Measurements from ENCODE around the gene RAVER1. TPM values are rescaled to one million over a fixed set of nuclear protein-coding genes. Genes with fewer than 3 reads are reported as not detected.
A peak's percentile ranks its signal among the peaks of the same experiment; 100 is the strongest.

RAVER1 gene
- total and polyA plus RNA-seq, 9 of the 15 experiments (the other 6 are each of a cell fraction or from before 2014, with no cell fraction given), result 0.06 to 113 (median 7.0) TPM

GRCh38 chr19:10286803-10287737 lies 46.3 kb downstream of the RAVER1 start, which contains the start of gene ICAM4 (continued):
- no peak for TF ChIP-seq IRF1 (CRISPR knock-in tag; IDR thresholded peaks at IDR 0.05; ENCODE audit: borderline replicate concordance)
- 0 out of 2 replicates have a peak, but pooled peaks have one; percentile 51 for TF ChIP-seq CBFB (CRISPR knock-in tag; IDR thresholded peaks at IDR 0.05)
- TF ChIP-seq PPARD (CRISPR knock-in tag; IDR thresholded peaks at IDR 0.05), result no peak
- TF ChIP-seq NR2F6 (CRISPR knock-in tag; IDR thresholded peaks at IDR 0.05), result no peak
- TF ChIP-seq U2AF1 (optimal IDR thresholded peaks at IDR 0.05; ENCODE audit: low read depth, low read length), result no peak
- no peak for TF ChIP-seq ETV6 (IDR thresholded peaks at IDR 0.05; ENCODE audit: borderline replicate concordance in 1 of 2, low read depth in 2 of 2, low read length in 1 of 2)
- no peak for TF ChIP-seq ETV6 (CRISPR knock-in tag; IDR thresholded peaks at IDR 0.05; ENCODE audit: borderline replicate concordance)
- TF ChIP-seq SMAD4 (CRISPR knock-in tag; conservative IDR thresholded peaks at IDR 0.05), result 0 out of 2 replicates have a peak, but pooled peaks have one; percentile 46
- TF ChIP-seq, protein P1, sequence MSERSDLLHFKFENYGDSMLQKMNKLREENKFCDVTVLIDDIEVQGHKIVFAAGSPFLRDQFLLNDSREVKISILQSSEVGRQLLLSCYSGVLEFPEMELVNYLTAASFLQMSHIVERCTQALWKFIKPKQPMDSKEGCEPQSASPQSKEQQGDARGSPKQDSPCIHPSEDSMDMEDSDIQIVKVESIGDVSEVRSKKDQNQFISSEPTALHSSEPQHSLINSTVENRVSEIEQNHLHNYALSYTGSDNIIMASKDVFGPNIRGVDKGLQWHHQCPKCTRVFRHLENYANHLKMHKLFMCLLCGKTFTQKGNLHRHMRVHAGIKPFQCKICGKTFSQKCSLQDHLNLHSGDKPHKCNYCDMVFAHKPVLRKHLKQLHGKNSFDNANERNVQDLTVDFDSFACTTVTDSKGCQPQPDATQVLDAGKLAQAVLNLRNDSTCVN (CRISPR knock-in tag; IDR thresholded peaks at IDR 0.05), result no peak
- TF ChIP-seq MGA (IDR thresholded peaks at IDR 0.05), result peak; percentile 96
- no peak for TF ChIP-seq BRCA1 (IDR thresholded peaks at IDR 0.05)
- TF ChIP-seq BRCA1 (CRISPR knock-in tag; IDR thresholded peaks at IDR 0.05), result no peak

All from K562 (cell line).